Measurements from ENCODE around the gene ZNF212.

- no peak for TF ChIP-seq CTCF (IDR thresholded peaks at IDR 0.05; ENCODE audit: low read depth, low read length, poor library complexity, severe bottlenecking)
- no peak for TF ChIP-seq EZH2phosphoT487 (IDR thresholded peaks at IDR 0.05; ENCODE audit: borderline replicate concordance, low read length)
These were observed 23.0 kb upstream of the ZNF212 start for GRCh38 chr7:149216402-149216801.

All from DOHH2 (cell line).